Measurements from ENCODE around the gene BTBD8. TPM values are rescaled to one million over a fixed set of nuclear protein-coding genes. Genes with fewer than 3 reads are reported as not detected.

Gene BTBD8
- polyA plus RNA-seq, 1 of the 3 experiments (the other 2 are of a cell fraction), result 0.62 TPM

GRCh38 chr1:92096317-92096716 is 16.2 kb downstream of the BTBD8 start:
- no peaks in the 10 kb centered on the region for H3K9me3 ChIP-seq
- no peak for TF ChIP-seq CHD2 (IDR thresholded peaks at IDR 0.05; ENCODE audit: low read length, partially characterized antibody)
- TF ChIP-seq REST (IDR thresholded peaks at IDR 0.05; ENCODE audit: low read depth, low read length), result no peak
- no peak for TF ChIP-seq ZBTB33 (IDR thresholded peaks at IDR 0.05; ENCODE audit: borderline replicate concordance, low read depth)
- TF ChIP-seq FOSL2 (IDR thresholded peaks at IDR 0.05; ENCODE audit: borderline replicate concordance, low read depth), result no peak
- no peak for TF ChIP-seq IRF3 (IDR thresholded peaks at IDR 0.05; ENCODE audit: low read depth, low read length)
- TF ChIP-seq YY1 (IDR thresholded peaks at IDR 0.05; ENCODE audit: low read depth), result no peak
- TF ChIP-seq GATA2 (CRISPR knock-in tag; IDR thresholded peaks at IDR 0.05), result no peak
- no peak for TF ChIP-seq PBX3 (IDR thresholded peaks at IDR 0.05)
- no peak for TF ChIP-seq MEF2A (IDR thresholded peaks at IDR 0.05; ENCODE audit: borderline replicate concordance, low read depth)
- TF ChIP-seq RXRA (IDR thresholded peaks at IDR 0.05; ENCODE audit: borderline replicate concordance, low read depth), result no peak
- no peak for TF ChIP-seq SMC3 (IDR thresholded peaks at IDR 0.05; ENCODE audit: low read depth, low read length)
- no peak for TF ChIP-seq TCF12 (IDR thresholded peaks at IDR 0.05)
- TF ChIP-seq POLR2AphosphoS5 (IDR thresholded peaks at IDR 0.05; ENCODE audit: low read depth, low read length), result no peak
- TF ChIP-seq TEAD4 (IDR thresholded peaks at IDR 0.05; ENCODE audit: borderline replicate concordance, insufficient read depth), result no peak
- no peak for TF ChIP-seq FOXM1 (IDR thresholded peaks at IDR 0.05; ENCODE audit: low read depth)
- TF ChIP-seq RFX5 (IDR thresholded peaks at IDR 0.05; ENCODE audit: low read length), result no peak
- no peak for TF ChIP-seq NFIC (IDR thresholded peaks at IDR 0.05; ENCODE audit: borderline replicate concordance)
- no peak for TF ChIP-seq EZH2phosphoT487 (IDR thresholded peaks at IDR 0.05; ENCODE audit: borderline replicate concordance, low read depth)
- TF ChIP-seq USF2 (IDR thresholded peaks at IDR 0.05; ENCODE audit: borderline replicate concordance, low read depth, low read length), result no peak
- ChIA-PET CTCF (interaction anchor here (1.1 kb wide), 1 partner anchor 36 kb away, joined by 3 read pairs; no protein-coding TSS in a partner anchor), POLR2A (no interaction called here)
- no peak overlapping the region for H2AFZ ChIP-seq (ENCODE audit: low read depth)
- no peaks in the 10 kb centered on the region for H3K9me2 ChIP-seq
- H3K27me3 ChIP-seq (ENCODE audit: insufficient read depth), result no peaks in the 10 kb centered on the region
- H3K4me3 ChIP-seq (ENCODE audit: low read depth in 2 of 2, low read length in 1 of 2), result no peak overlapping the region
- no peaks in the 10 kb centered on the region for H3K4me1 ChIP-seq (ENCODE audit: control insufficient read depth in 1 of 2, insufficient read depth in 2 of 2, low read depth in 1 of 2, low read length in 1 of 2)
- no peaks in the 10 kb centered on the region for H3K79me2 ChIP-seq (ENCODE audit: insufficient read depth)
- H3K4me2 ChIP-seq, result no peak overlapping the region
- H3F3A ChIP-seq (replicated peaks; ENCODE audit: insufficient read depth), result no peaks in the 10 kb centered on the region
- H3K27ac ChIP-seq (ENCODE audit: low read depth in 2 of 2, low read length in 1 of 2), result no peak overlapping the region
- no peak for DNase-seq
- H3K9ac ChIP-seq, result no peak overlapping the region
- H4K20me1 ChIP-seq (ENCODE audit: insufficient read depth), result no peaks in the 10 kb centered on the region
- H3K36me3 ChIP-seq (replicated peaks in 1 of 2; ENCODE audit: control insufficient read depth in 1 of 2, insufficient read depth in 2 of 2, low read length in 1 of 2), result no peaks in the 10 kb centered on the region

Data from SK-N-SH (cell line).